Testis (tissue), 2 donors: ENCODE measurements around the gene ARL10.

Experiments
- CTCF ChIP-seq, 3 experiments: fragments of 450-650 bp in 2 of 3; fragments of 200-600 bp in 1 of 3; sonication (generic) in 1 of 3; IDR thresholded peaks; one replicate each; pipeline ENCODE4 v1.5.1; 2016 to 2019; ENCODE audit warnings: antibody characterized with exemption in 3 of 3, mild to moderate bottlenecking in 2 of 3, moderate library complexity in 1 of 3
- POLR2A ChIP-seq: fragments of 450-650 bp; IDR thresholded peaks from one replicate; pipeline ENCODE4 v1.6.1; 2017; ENCODE audit warnings: antibody characterized with exemption, mild to moderate bottlenecking, moderate library complexity

DNA sequence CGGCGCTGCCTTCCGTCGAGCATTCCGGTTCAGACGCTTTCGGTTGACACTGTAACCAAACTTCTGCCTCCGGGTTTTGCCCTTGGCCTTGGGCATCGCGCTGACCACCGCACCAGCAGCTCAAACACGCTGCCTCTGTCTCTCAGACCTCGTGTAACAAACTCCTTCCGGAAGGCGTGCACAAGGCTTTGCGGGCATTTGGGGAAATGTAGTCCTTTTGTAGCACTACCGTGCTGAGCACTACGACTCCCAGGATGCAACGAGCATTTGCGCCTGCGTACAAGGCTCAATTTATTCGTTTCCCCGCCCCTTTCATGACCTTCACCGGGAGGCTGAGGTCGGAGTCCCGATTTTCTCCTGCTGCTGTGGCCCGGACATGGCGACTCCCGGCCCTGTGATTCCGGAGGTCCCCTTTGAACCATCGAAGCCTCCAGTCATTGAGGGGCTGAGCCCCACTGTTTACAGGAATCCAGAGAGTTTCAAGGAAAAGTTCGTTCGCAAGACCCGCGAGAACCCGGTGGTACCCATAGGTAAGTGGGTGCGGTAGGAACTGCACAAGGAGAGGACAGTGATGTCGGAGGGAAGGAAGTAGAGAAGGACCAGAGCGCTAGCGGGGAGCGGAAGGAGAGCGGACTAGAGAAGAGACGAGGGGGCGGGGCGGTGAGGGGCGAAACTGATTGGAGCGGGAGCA, 23.3 kb downstream of the ARL10 start, which contains the start of the genes HIGD2A and NOP16:
- TF ChIP-seq CTCF (IDR thresholded peaks at IDR 0.05), result peak in 1 of 3 experiments; percentile 31
- TF ChIP-seq POLR2A, result no peak
